ENCODE measurements around the gene DACH1.

- no peak for TF ChIP-seq CTCF (IDR thresholded peaks at IDR 0.05; ENCODE audit: poor library complexity)
- no peak for TF ChIP-seq EZH2 (IDR thresholded peaks at IDR 0.05; ENCODE audit: borderline replicate concordance)
Observed at GRCh38 chr13:71481046-71481445, 386.0 kb downstream of the DACH1 start.

All from hepatocyte (in vitro differentiated cells).